Smooth muscle cell (in vitro differentiated cells): ENCODE measurements around the gene KCNJ6. TPM values are rescaled to one million over a fixed set of nuclear protein-coding genes. Genes with fewer than 3 reads are reported as not detected.

ENCODE experiments used
- DNase-seq: peaks from one replicate; lab custom pipeline; 2025; ENCODE audit not compliant: unreplicated experiment; lab: John Stamatoyannopoulos, UW
- H2AFZ ChIP-seq: fragments of 200-600 bp; sonication (generic); 2 replicates; pipeline ENCODE4 v1.6.0; 2016; ENCODE audit warnings: antibody characterized with exemption, low read depth, mild to moderate bottlenecking
- H3F3A ChIP-seq: fragments of 200-600 bp; sonication (generic); 2 replicates; pipeline ENCODE4 v1.6.0; 2017; ENCODE audit warnings: antibody characterized with exemption, low read depth
- H3K27ac ChIP-seq: fragments of 200-600 bp; sonication (generic); 2 replicates; pipeline ENCODE4 v1.5.1; 2016; ENCODE audit warnings: low read depth, mild to moderate bottlenecking
- H3K27me3 ChIP-seq: fragments of 200-600 bp; sonication (generic); 2 replicates; pipeline ENCODE4 v1.6.1; 2016; ENCODE audit warnings: low read depth, mild to moderate bottlenecking
- H3K36me3 ChIP-seq: fragments of 200-600 bp; sonication (generic); 2 replicates; pipeline ENCODE4 v1.5.1; 2016; ENCODE audit warnings: low read depth
- H3K4me1 ChIP-seq: fragments of 200-600 bp; sonication (generic); 2 replicates; pipeline ENCODE4 v1.5.1; 2016; ENCODE audit warnings: low read depth
- H3K4me2 ChIP-seq: fragments of 200-600 bp; sonication (generic); 2 replicates; pipeline ENCODE4 v1.6.0; 2016; ENCODE audit warnings: mild to moderate bottlenecking
- H3K4me3 ChIP-seq: fragments of 200-600 bp; sonication (generic); 2 replicates; pipeline ENCODE4 v1.5.1; 2016; ENCODE audit warnings: mild to moderate bottlenecking
- H3K79me2 ChIP-seq: fragments of 200-600 bp; sonication (generic); 2 replicates; pipeline ENCODE4 v1.6.0; 2016; ENCODE audit warnings: low read depth, mild to moderate bottlenecking
- H3K9ac ChIP-seq: fragments of 200-600 bp; sonication (generic); 2 replicates; pipeline ENCODE4 v1.6.0; 2016; ENCODE audit warnings: low read depth
- H3K9me3 ChIP-seq: fragments of 200-600 bp; sonication (generic); replicated peaks from 2 replicates; pipeline ENCODE4 v1.5.1; 2016; ENCODE audit warnings: low read depth
- H4K20me1 ChIP-seq: fragments of 200-600 bp; sonication (generic); 2 replicates; pipeline ENCODE4 v1.6.0; 2016; ENCODE audit warnings: low read depth
- WGBS: methylation state at CpG from one replicate; pipeline ENCODE4 v1.1.7; 2016; ENCODE audit warnings: low lambda C conversion rate; 5-methylcytosine and 5-hydroxymethylcytosine counted together
- polyA plus RNA-seq: library from polyadenylated mRNA; unstranded; fragments of >200 nt; fragmentation: Nextera tagmentation; extraction: Ambion mirVana; gene quantifications from 2 replicates; pipeline ENCODE4 v1.2.1, GENCODE V29; 2016
- total RNA-seq: library from RNA; depleted of rRNA; stranded (reverse); fragments of >200 nt; gene quantifications from 2 replicates; pipeline ENCODE4 v1.2.3, GENCODE V29; 2014
- TF ChIP-seq, protein P1 (sequence below): fragments of 200-600 bp; sonication (generic); IDR thresholded peaks from 2 replicates; pipeline ENCODE4 v1.5.1; 2017; ENCODE audit warnings: borderline replicate concordance, mild to moderate bottlenecking, antibody characterized with exemption; ENCODE audit not compliant: insufficient read depth, poor library complexity, severe bottlenecking

Gene KCNJ6
- total and polyA plus RNA-seq, 2 experiments from 2014 or later, result 0.15 to 0.27 TPM

DNA sequence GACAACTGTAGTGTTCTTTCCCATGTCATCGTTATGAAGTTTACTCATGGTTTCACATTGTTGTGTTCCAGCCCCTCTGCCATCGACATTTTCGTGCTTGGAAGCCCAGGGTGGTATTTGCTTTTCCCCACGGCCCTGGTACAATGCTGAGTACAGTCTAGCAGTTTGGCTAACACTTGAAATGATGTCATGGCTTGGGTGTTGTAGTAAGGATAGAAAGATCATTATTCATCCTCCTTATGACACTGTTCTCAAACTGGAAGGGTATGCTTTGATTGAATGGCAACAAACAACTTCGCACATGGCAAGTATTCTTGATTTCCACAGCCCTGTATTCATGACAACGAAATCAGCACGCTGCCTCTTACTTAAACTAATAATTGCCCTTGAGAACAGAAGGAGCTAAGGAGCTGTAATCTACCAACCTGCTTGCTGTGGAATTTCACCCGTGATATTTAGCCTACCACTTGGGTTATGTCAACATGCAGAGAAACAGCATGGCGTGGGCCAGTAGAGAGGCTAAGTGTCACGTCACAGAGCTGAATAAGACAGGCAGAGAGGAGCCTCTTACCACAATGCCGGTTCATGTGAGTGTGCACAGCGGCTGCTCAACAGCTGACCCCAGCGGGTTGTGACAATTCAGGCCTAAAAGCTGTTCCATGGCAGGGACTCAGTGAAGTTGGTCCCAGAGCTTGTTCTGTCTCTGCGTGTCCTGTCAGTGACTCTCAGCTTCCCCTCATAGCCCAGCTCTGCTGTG lies 73.9 kb downstream of the KCNJ6 start:
- Histone ChIP-seq H3K79me2 (no peaks in the 10 kb centered on the region), H3K4me1 (no peaks in the 10 kb centered on the region), H3K4me2 (no peak overlapping the region), H3F3A (no peaks in the 10 kb centered on the region), H3K27ac (no peak overlapping the region), H3K9me3 (no peaks in the 10 kb centered on the region), H4K20me1 (no peaks in the 10 kb centered on the region), H3K36me3 (no peaks in the 10 kb centered on the region), H3K27me3 (no peaks in the 10 kb centered on the region), H3K9ac (no peak overlapping the region), H3K4me3 (no peak overlapping the region), H2AFZ (no peak overlapping the region)
- DNase-seq, result no peak
- TF ChIP-seq, protein P1, sequence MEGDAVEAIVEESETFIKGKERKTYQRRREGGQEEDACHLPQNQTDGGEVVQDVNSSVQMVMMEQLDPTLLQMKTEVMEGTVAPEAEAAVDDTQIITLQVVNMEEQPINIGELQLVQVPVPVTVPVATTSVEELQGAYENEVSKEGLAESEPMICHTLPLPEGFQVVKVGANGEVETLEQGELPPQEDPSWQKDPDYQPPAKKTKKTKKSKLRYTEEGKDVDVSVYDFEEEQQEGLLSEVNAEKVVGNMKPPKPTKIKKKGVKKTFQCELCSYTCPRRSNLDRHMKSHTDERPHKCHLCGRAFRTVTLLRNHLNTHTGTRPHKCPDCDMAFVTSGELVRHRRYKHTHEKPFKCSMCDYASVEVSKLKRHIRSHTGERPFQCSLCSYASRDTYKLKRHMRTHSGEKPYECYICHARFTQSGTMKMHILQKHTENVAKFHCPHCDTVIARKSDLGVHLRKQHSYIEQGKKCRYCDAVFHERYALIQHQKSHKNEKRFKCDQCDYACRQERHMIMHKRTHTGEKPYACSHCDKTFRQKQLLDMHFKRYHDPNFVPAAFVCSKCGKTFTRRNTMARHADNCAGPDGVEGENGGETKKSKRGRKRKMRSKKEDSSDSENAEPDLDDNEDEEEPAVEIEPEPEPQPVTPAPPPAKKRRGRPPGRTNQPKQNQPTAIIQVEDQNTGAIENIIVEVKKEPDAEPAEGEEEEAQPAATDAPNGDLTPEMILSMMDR, result no peak
- 94% methylated on average over 14 of the region's 14 CpGs for WGBS

DNA sequence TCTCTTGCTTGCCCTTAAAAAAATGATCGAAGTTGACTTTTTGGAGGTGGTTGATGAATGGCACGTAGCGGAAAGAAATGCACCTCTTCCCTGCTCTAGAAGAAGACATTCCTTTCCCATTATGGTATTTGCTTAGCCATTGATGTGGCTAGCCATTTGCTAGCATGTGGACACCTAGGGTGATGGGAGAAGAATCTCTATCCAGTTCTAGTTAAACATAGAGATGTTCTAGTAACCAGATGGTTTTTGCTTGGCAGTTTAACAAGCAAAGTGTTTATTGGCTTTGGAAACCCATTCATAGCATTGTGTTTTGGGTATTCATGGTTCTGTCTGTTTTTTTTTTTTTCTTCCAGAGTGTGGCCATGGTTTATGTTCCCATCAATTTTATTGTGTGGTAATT lies 78.9 kb downstream of the KCNJ6 start:
- no peak for DNase-seq
- no peak overlapping the region for H3K9ac ChIP-seq
- 93% methylated on average over 3 of the region's 3 CpGs for WGBS

DNA sequence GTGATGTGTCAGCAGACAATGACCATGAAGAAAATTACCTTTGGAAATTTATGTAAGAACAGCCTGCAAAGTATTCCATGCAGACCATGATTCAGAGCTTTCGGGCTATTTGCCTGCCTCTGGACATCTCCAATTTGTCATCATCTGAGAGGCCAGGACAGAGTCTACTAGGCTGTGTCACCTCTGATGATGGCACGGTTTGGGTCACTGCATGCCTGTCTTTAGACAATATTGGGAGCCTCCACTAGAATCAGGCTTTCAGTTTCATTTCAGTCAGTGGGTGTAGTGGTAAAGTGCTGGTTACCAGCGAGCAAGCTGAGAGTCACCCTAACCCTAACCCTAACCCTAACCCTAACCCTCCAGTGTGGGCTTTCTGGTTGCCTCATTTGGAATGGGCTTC lies 80.8 kb downstream of the KCNJ6 start:
- DNase-seq, result no peak

More for the DNA sequence above, 78.9 kb downstream of the KCNJ6 start:
- no peaks in the 10 kb centered on the region for H3F3A ChIP-seq
- no peaks in the 10 kb centered on the region for H3K27me3 ChIP-seq
- H3K36me3 ChIP-seq, result no peaks in the 10 kb centered on the region
- H3K4me1 ChIP-seq, result no peaks in the 10 kb centered on the region
- no peak overlapping the region for H3K4me3 ChIP-seq
- H3K9me3 ChIP-seq, result no peaks in the 10 kb centered on the region
- H3K79me2 ChIP-seq, result no peaks in the 10 kb centered on the region
- no peak overlapping the region for H3K27ac ChIP-seq
- H4K20me1 ChIP-seq, result no peaks in the 10 kb centered on the region
- TF ChIP-seq, protein P1, result no peak
- no peak overlapping the region for H3K4me2 ChIP-seq
- H2AFZ ChIP-seq, result no peak overlapping the region

More for the DNA sequence above, 80.8 kb downstream of the KCNJ6 start:
- Histone ChIP-seq H3K79me2 (no peaks in the 10 kb centered on the region), H4K20me1 (no peaks in the 10 kb centered on the region), H3K4me3 (no peak overlapping the region), H3K27ac (no peak overlapping the region), H3K27me3 (no peaks in the 10 kb centered on the region), H2AFZ (no peak overlapping the region), H3K9ac (no peak overlapping the region), H3F3A (no peaks in the 10 kb centered on the region), H3K36me3 (no peaks in the 10 kb centered on the region), H3K4me2 (no peak overlapping the region), H3K4me1 (no peaks in the 10 kb centered on the region), H3K9me3 (no peaks in the 10 kb centered on the region)
- TF ChIP-seq, protein P1, result no peak
- 95% methylated on average over 3 of the region's 3 CpGs for WGBS
